Sciatic nerve (tissue), 2 donors: ENCODE results near the gene CRLF3. TPM values are rescaled to one million over a fixed set of nuclear protein-coding genes. Genes with fewer than 3 reads are reported as not detected.
"Not testable (repeated sequence)": the region's sequence is repeated elsewhere in the genome, so short reads cannot be mapped to it uniquely, and the experiment has no call there.

Experiments used
- ATAC-seq: fragments of 200-7000 bp; cut with Tn5 transposase; one replicate; pipeline ENCODE4 v1.9.1; 2020; ENCODE audit warnings: mild to moderate bottlenecking, moderate library complexity
- DNase-seq: peaks from one replicate; pipeline ENCODE4 v3.0.0-alpha.2; 2020; ENCODE audit warnings: low spot score
- intact Hi-C: fragments of 100-400 bp; cut with DNase I; formaldehyde crosslinking; loops from one replicate; pipeline ENCODE4 v1.14.2; 2022
- total RNA-seq: library from RNA; stranded (reverse); fragmentation: NEBNext Ultra II Directional; extraction: Animal tissue kit (Norgen Biotek cat#: 25700); gene quantifications from one replicate; pipeline ENCODE4 v1.2.1, GENCODE V29; 2021
- donor health status: DM: no; HTN: no; CAD: no.
- donor health status: DM: no; HTN: no; CAD: no.

The CRLF3 gene
- total RNA-seq, 1 donor from 2014 or later = 15.5 TPM

DNA sequence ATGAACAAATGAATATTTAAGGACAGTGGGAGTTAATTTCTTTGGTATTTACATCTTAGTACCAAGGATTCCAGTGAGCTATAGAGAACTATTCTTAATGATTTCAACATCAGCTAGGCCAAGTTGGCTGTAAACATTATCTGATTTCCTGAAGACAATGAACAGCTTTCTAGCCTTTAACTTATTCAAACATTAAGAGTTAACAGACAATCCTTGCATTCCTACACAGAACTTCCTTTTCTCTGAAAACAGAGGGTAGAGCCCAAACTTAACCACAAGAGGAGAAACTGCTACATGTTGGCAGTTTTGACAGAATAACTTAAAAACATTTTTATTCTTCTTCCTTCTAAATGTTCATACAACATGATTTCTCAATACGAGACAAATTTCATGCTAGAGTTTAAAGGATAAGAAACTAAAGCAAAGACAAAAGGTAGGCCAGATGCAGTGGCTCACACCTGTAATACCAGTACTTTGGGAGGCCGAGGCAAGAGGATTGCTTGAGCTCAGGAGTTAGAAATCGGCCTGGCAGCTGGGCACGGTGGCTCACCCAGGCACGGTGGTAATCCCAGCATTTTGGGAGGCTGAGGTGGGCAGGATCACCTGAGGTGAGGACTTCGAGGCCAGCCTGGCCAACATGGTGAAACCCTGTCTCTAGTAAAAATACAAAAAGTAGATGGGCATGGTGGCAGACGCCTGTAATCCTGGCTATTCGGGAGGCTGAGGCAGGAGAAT lies 4.4 kb downstream of the CRLF3 start:
- ATAC-seq = no peak
- intact Hi-C loops = no loop called here

DNA sequence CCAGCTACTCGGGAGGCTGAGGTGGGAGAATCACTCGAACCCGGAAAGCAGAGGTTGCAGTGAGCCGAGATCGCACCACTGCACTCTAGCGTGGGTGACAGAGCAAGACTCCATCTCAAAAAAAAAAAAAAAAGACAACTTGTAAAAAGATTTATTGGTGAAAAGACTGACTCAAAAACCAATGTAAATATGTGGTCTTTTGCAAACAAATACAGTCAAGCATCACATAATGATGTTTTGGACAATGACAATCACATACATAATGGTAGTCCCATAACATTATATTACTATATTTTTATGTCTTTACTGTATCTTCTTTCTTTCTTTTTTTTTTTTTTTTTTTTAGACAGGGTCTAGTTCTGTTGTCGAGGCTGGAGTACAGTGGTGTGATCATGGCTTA lies 8.3 kb downstream of the CRLF3 start:
- DNase-seq (no peak), ATAC-seq (no peak)
- intact Hi-C loops = no loop called here

More for the DNA sequence above, 4.4 kb downstream of the CRLF3 start:
- DNase-seq = no peak

DNA sequence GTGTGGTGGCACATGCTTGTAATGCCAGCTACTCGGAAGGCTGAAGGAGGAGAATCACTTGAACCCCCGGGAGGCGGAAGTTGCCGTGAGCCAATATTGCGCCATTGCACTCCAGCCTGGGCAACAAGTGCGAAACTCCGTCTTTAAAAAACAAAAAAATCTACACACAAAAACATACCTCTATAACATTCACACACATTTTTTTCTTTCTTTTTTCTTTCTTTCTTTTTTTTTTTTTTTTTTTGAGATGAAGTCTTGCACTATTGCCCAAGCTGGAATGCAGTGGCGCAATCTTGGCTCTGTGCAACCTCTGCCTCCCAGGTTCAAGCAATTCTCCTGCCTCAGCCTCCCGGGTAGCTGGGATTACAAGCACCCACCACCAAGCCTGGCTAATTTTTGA lies 9.6 kb downstream of the CRLF3 start:
- intact Hi-C loops, ATAC-seq, DNase-seq: not testable (repeated sequence)

DNA sequence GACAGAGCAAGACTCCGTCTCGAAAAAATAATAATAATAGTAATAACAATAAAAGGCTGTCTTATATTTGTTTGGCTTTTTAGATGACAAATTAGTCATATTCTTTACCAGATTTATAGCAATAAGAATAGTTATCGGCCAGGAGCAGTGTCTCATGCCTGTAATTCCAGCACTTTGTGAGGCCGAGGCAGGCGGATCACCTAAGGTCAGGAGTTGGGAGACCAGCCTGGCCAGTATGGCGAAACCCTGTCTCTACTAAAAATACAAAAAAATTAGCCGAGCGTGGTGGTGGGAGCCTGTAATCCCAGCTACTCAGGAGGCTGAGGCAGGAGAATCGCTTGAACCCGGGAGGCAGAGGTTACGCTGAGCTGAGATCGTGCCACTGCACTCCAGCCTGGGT lies 10.3 kb downstream of the CRLF3 start:
- ATAC-seq, DNase-seq, intact Hi-C loops: not testable (repeated sequence)

DNA sequence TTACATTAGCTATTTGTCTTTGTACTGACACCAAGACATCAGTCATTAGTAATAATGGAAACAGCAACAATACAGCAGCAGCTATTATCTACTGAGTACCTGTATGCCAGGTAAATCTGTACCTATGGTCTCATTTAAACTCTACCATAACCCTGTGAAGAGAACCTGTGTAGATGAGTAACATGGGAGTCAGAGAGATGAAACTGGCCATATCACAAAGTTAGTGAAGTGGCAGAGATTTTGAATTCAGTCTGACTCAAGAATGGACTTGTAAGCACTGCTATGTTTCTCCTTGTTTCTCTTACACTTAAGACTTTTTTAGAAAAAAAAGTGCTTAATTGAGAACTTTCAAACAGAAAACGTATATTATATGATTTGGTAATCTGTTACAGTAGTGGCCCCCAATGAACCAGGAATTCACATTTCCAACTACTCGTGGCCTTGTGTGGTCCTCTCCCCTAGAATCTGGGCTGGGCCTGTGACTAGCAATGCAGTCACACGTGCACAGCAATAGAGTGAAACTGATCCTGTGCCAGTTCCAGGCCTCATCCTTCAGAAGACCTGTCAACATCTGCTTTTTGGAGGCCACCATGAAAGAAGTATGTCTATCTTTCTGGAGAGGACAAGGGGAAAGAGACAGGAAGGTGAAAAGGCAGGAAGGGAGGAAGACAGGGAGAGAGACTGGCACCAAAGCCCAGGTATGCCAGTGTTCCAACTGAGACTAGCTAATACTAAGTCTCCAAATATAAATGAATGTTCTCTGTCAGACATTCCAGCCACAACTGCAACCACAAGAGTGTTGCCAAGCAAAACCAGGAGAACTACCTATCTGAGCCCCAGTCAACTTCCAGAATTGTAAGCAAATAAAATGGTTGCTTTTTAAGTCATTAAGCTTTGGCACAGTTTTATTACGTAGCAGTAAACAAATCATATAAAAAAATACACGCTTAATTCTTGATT lies 12.0 kb downstream of the CRLF3 start:
- ATAC-seq (no peak), DNase-seq (no peak)
- intact Hi-C loops = no loop called here

DNA sequence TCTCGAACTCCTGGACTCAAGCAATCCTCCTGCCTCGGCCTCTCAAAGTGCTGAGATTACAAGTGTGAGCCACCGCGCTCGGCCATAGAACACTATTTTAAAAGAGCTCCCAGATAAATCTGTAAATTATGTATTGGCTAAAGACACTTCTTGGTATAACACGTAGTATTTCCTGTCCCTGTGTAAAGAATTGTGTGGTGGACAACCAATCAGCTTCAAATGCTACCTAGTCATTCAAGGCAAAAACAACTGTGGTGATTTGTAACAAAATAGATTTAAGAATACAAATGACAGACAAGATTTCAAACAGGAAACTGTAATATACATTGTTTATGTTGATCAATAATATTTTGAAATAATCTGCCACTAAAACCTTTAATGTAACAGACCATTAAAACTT lies 14.6 kb downstream of the CRLF3 start:
- intact Hi-C loops = no loop called here
- no peak for ATAC-seq
- no peak for DNase-seq

DNA sequence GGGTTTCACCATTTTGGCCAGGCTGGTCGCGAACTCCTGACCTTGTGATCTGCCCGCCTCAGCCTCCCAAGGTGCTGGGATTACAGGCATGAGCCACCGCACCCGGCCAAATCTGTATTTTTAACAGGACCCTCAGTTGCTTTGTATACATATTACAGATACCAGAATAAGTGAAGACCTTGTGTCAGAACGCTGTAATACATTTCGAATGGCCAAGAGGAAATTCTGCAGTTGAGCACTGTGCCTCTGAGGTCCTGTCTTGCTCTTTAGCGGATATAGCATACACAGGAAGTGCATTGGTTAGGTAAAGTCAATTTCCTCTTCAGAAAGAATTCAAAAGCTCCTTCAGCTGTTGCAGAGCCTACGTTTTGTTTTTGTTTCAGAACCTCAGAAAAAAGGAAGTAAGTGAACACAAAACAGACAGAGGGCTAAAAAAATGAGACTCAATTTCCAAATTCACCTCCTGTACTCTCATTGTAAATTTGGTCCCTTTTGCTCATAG lies 15.7 kb downstream of the CRLF3 start:
- no peak for DNase-seq
- peak; percentile 62 for ATAC-seq
- intact Hi-C loops = no loop called here

DNA sequence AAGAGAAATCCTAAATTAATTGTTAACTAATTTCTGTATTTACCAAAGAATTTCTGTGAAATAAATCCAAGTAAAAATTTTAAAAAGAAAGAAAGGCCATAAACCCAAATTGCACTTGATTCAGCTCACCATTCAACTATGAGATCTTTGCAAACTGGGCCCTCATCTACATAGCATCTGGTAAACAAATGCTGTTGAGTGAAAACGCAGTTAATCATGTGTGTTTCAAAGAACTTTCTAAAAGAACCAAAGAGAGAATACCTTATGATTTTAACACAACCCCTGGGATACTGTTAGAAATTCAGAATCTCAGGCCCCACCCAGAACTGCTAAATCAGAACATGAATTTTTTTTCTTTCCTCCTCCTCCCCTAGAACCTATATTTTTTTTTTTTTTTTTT lies 16.6 kb downstream of the CRLF3 start:
- ATAC-seq (no peak), DNase-seq (no peak)
- intact Hi-C loops = no loop called here

DNA sequence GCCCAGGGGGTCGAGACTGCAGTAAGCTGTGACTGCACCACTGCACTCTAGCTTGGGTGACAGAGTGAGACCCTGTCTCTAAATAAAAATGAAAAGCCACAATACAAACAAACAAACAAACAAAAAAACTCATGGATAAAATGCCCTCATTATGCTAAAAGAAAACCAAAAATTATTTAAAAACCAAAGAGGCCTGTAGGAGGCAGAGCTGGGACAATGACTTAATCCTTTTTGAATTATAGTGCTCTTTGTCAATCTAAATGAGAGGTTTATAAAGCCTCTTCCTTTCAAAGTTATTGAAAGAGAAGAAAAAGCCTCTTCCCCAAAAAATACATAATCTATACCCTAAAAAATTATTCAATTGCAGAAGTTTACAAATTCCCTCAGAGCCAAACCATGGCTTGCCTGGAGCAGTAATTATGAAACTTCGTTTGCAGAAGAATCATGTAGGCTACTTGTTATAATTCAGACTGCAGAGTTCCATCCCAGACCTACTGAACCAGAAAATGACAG lies 18.5 kb downstream of the CRLF3 start:
- DNase-seq (no peak), ATAC-seq (no peak)
- intact Hi-C loops = no loop called here

DNA sequence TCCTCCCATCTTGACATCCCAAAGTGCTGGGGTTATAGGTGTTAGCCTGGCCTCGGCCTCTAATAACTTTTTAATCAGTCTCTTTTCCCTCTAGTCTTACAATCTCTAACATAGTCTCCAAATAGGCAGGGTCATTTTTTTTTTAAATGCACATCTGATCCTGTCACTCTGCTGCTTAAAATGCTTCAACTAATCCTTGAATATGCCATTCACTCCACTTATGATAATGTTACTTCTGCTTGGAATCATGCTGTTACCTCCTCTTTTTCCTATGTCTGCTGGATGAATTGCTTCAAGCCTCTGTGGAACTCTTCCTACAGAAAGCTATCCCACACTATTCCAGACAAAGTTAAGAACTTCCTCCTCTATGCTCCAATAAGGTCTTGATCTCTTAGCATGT lies 22.8 kb downstream of the CRLF3 start:
- intact Hi-C loops = no loop called here
- ATAC-seq (no peak), DNase-seq (no peak)

DNA sequence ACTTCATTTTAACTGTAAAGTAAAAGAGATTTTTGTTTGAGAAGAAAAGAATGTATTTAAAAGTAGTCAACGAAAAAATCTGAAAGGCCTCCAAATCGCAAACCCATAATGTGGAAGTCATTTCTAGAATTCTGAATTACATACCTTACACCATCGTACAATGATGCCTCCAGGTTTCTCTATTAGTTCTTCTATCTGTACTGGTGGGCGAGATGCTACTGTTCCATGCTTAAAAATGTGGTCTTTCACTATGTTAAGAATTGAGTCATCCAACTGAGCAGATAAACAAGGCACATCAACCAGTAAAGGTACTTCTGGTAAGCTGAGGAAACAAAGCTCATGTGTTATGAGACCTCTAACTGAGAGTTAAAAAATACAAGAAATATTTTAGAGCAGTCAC lies 28.5 kb downstream of the CRLF3 start:
- no peak for DNase-seq
- intact Hi-C loops = no loop called here
- no peak for ATAC-seq

DNA sequence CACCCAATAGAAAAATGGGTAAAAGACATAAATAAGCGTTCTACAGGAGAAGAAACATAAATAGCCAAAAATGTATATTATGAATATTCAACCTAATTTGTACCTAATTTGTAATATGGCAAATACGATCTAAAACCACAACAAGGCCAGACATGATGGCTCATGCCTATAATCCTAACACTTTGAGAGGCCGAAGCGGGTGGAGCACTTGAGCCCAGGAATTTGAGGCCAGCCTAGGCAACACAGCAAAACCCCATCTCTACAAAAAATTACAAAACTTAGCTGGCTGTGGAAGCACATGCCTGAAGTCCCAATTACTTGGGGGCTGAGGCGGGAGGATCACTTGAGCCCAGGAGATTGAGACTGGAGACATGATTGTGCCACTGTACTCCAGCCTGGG lies 30.1 kb downstream of the CRLF3 start:
- no peak for ATAC-seq
- intact Hi-C loops = no loop called here
- DNase-seq = no peak

DNA sequence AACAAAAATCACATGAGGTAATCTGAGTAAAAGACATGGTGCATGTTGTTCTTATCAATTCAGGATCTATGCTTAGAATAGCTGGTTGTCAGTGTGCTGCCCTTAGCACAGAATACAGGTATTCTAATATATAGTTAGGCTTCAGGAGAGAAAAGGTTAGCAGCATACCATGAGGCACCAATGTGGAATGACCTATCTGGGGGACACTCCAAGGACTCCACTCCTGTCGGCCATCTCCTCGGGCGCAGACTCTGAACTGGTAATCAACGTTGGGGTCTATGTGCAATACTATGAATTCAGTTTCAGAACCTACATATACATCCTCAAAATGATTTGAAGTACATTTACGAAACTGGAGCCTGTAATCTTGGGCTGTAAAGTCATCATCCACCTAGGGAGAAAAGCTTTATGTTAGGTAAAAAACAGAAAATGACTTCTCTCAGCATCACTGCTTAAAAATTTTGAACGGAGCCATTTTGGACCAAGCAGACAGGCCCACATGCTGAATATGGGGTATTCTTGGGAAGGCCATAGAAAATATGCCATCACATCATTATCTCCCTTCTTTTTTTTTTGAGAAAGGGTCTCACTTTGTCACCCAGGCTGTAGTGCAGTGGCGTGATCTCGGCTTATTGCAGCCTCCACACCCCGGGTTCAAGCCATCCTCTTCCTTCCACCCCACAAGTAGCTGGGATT lies 31.1 kb downstream of the CRLF3 start:
- DNase-seq (no peak), ATAC-seq (no peak)
- intact Hi-C loops = no loop called here

DNA sequence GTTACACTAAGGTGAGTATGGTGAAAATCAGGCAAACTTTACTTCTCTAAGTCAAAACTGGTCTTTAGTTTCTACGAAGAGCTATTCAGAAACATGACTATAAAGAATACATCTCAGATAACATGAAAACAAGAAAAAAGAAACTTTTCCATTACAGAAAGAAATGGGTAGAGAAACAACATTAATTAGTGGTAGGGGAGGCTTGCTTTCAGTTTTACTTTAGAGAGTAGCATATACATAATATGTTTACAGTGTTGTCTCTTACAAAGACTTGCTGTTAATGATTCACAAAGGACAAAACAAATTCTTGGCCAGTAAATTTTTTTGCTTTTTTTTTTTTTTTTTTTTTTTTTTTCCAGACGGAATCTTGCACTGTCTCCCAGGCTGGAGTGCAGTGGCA lies 34.2 kb downstream of the CRLF3 start:
- no peak for ATAC-seq
- intact Hi-C loops = no loop called here

DNA sequence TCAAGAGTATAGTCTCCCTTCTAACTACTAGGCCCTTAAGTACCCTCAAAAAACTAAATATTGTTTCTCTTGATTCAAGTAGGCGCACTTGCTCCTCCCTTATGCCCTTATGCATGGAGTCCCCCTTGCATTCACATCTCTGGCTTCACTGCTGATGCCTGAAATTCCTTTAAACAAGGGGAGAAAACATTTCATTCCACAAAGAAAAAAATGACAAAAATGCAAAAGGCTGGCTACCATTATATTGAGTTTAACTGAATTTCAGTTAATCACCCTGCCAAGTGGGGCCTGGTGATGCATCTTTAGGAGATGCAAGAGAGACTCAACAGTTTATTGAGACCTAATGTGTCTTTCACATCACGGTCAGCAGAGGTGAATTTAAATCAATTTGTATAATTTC lies 35.6 kb downstream of the CRLF3 start:
- intact Hi-C loops = no loop called here
- DNase-seq (no peak), ATAC-seq (no peak)

More for the DNA sequence above, 34.2 kb downstream of the CRLF3 start:
- no peak for DNase-seq

DNA sequence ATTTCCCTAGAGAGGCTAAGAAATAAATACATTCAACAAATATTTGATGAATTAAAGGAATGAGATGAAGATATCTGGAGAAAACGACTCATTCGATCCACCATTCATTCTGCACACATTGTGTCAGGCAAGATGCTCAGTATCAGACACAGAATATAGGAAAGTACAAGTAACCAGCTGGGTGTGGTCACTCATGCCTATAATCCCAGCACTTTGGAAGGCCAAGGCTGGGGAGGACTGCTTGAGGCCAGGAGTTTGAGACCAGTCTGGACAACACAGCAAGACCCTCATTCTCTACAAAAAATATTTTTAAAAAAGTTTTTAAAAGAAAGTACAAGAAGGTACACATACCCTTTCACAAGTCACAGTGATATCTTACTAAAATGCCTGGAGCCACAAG lies 42.3 kb downstream of the CRLF3 start:
- DNase-seq = no peak
- intact Hi-C loops = no loop called here
- no peak for ATAC-seq

DNA sequence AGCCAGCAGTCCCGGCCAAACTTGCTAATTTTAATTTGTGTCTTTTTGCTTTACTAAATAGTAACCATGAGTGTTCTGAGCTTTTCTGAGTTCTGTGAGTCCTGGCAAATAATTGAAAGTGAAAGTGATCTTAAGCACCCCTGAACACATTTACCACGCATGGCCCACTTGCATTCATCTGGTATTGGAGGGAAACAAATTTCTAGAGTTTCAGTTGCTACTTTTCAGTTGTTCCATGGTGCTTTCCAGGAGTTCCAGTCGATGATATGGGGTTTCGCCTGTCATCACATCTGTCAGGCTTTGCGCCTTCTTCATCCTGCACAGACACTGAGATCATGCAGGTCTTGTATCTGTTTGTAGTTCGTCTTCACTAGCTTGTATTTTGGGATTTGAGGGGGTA lies 44.1 kb downstream of the CRLF3 start:
- DNase-seq (no peak), ATAC-seq (no peak)
- intact Hi-C loops = no loop called here

DNA sequence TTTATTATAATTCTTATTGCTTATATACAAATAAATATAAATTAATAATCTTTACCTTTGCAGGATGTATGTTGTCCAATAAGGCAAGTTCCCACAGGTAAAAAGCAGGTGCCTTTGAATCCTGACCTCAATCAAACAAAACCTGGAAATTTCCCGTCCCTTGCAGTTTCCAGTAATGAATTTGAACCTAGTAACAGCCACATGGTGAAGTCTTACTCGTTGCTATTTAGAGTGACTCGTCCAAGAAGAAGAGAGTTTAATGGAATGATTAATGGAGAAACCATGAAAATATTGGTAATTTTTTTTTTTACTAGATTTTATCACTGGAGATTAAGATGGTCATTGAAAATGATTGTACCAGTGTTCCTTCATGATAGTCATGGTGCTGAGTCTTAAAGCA lies 55.7 kb downstream of the CRLF3 start:
- DNase-seq, ATAC-seq, intact Hi-C loops: not testable (repeated sequence)
